IPS DF 4.7 (cell line): Measurements from ENCODE around the gene ELAPOR2.
"Not testable (repeated sequence)": the region's sequence is repeated elsewhere in the genome, so short reads cannot be mapped to it uniquely, and the experiment has no call there.

Experiments used
- DNase-seq: peaks from one replicate; pipeline ENCODE4 v3.0.0-alpha.2; 2013; ENCODE audit warnings: low spot score; ENCODE audit errors: extremely low read depth

The ELAPOR2 gene

DNA sequence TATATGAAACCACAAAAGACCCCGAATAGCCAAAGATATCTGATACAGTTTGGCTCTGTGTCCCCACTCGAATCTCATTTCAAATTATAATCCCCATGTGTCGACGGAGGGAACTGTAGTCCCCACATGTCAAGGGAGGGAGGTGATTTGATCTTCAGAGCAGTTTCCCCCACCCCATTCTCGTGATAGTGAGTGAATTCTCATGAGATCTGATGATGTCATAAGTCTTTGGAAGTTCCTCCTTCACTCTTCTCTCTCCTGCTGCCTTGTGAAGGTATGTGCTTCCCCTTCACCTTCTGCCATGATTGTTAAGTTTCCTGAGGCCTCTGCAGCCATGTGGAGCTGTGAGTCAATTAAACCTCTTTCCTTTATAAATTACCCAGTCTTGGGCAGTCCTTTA, 13.0 kb downstream of the ELAPOR2 start:
- DNase-seq = no peak

DNA sequence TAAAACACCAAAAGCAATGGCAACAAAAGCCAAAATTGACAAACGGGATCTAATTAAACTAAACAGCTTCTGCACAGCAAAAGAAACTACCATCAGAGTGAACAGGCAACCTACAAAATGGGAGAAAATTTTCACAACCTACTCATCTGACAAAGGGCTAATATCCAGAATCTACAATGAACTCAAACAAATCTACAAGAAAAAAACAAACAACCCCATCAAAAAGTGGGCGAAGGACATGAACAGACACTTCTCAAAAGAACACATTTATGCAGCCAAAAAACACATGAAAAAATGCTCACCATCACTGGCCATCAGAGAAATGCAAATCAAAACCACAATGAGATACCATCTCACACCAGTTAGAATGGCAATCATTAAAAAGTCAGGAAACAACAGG, 14.7 kb downstream of the ELAPOR2 start:
- not testable (repeated sequence) for DNase-seq

GRCh38 chr7:87041586-87041985, 17.9 kb downstream of the ELAPOR2 start:
- not testable (repeated sequence) for DNase-seq

DNA sequence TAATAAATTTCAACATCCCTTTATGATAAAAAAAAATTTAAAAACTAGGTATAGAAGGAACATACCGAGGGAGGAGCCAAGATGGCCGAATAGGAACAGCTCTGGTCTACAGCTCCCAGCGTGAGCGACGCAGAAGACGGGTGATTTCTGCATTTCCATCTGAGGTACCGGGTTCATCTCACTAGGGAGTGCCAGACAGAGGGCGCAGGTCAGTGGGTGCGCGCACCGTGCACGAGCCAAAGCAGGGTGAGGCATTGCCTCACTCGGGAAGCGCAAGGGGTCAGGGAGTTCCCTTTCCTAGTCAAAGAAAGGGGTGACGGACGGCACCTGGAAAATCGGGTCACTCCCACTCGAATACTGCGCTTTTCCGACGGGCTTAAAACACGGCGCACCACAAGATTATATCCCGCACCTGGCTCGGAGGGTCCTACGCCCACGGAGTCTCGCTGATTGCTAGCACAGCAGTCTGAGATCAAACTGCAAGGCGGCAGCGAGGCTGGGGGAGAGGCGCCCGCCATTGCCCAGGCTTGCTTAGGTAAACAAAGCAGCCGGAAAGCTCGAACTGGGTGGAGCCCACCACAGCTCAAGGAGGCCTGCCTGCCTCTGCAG, 19.7 kb downstream of the ELAPOR2 start:
- not testable (repeated sequence) for DNase-seq

GRCh38 chr7:87038993-87039690, 20.3 kb downstream of the ELAPOR2 start:
- DNase-seq = no peak

- no peak for DNase-seq
These were observed 22.5 kb downstream of the ELAPOR2 start for GRCh38 chr7:87036985-87037384.

DNA sequence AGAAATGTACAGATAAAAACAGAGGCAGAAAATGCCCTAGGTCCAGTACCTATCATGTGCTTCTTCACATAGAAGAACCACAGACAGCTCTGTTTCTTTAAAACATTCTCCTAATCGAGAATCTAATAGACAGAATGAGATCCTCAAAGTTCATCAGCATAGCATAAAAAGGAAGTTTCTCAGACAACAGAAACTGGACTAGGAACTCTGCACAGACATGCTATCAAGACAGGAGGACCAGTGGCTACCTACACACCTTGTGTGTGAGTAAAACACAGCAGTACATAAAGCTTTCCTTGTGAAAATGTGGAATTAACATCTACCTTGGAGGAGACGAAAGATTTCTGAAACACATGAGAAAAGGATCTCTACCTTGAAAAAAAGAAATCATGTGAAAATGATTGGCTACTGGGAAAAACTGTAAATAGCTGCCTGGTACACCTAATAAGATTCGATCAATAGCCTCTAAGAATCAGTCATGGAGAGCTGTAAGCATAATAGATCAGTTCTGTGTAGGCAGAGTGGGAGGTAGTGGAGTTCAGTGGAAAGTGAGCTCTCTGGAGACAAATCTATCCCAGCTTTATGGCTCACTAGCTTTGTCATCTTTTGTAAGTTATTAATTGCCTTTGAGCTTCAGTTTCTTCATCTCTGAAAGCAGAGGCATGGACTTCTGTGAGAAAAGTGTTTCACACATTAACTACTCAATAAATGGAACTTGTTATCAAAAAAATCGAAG, 26.7 kb downstream of the ELAPOR2 start:
- no peak for DNase-seq

DNA sequence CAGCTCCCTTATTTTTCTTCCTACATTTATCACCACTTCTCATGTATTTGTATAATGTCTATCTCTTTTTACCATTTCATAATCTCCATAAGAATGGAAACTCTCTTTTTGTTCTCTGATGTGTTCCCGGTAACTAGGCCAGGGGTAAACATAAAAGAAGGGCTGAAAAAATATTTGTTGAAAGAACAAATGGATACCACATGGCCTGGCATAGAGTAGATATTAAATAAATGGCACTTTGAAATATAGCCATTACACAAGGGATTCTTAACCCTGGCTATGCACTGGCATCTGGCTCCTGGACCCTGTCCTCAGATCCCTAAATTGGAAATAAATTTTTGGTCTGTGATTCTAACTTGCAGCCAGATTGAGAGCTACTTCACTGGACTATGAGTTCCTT, 30.4 kb downstream of the ELAPOR2 start:
- DNase-seq = no peak

GRCh38 chr7:87028636-87029035, 30.8 kb downstream of the ELAPOR2 start:
- DNase-seq = no peak

DNA sequence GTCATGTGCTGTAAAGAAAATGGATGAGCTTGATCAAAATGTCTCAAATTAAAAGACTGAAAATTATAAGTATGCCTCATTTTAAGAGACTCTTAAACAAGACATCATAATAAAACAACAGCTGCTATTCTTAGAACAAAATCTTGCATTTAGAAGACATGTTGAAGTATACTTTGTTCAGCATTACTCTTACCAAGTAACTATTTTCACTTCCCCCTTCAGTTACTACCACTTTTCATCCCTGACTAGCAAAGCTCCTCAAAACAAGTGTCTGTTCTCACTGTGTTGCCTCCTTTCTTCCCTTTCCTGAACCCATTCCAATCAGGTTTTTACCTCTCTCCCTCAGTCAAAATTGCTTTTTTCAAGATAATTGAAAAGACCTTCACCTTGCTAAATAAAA, 31.6 kb downstream of the ELAPOR2 start:
- DNase-seq = no peak

DNA sequence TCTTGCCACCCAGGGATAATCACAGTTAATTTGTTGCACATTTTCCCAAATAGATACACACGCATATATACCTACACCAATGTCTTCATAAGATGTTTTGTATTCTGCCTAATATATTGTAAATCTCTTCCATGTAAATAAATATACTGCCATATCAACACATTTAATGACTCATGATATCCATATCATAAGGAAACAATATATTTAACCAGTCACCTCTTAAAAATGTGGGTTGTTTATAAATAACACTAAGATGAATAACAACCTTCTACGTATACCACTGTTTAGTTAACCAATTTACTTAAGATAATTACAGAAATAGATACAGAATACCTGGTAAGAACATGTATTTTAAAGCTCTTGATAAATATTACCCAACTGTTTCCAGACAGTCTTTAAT, 38.2 kb downstream of the ELAPOR2 start:
- no peak for DNase-seq

GRCh38 chr7:87016606-87017005, 42.8 kb downstream of the ELAPOR2 start:
- no peak for DNase-seq

GRCh38 chr7:87013840-87014190, 45.6 kb downstream of the ELAPOR2 start:
- DNase-seq = no peak

DNA sequence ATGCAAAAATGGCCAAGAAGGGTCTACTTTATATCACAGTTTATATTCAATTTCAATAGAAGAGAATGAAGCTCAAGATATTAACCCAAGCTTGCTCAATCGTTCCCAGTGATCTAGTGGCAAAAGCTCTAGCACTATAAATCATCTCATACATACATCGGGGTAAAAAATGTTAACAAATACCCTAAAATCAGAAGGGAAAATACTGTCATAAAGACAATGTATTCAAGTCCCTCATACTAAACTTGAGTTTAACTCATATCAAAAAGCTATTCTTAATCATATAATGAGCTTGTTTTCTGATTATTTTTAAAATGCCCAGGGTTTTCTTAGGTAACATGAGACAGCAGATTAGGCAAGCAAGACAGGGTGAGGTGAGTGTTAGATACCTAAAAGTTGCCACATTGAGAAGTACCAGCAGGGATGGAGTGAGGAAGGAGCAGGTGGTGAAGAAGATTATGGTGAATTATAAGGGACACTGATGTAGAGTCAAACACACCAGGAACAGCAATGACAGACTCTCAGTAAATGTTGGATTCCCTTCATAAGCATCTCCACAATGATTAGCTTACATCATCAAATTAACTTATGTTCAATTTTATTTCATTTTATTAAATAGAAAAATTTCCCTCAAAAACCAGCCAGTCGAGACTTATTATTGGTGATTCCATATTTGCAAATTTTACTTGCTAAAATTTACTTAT, 46.2 kb downstream of the ELAPOR2 start:
- DNase-seq = no peak
